ENCODE data around the gene NDFIP2.

- TF ChIP-seq, protein P1, sequence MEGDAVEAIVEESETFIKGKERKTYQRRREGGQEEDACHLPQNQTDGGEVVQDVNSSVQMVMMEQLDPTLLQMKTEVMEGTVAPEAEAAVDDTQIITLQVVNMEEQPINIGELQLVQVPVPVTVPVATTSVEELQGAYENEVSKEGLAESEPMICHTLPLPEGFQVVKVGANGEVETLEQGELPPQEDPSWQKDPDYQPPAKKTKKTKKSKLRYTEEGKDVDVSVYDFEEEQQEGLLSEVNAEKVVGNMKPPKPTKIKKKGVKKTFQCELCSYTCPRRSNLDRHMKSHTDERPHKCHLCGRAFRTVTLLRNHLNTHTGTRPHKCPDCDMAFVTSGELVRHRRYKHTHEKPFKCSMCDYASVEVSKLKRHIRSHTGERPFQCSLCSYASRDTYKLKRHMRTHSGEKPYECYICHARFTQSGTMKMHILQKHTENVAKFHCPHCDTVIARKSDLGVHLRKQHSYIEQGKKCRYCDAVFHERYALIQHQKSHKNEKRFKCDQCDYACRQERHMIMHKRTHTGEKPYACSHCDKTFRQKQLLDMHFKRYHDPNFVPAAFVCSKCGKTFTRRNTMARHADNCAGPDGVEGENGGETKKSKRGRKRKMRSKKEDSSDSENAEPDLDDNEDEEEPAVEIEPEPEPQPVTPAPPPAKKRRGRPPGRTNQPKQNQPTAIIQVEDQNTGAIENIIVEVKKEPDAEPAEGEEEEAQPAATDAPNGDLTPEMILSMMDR (IDR thresholded peaks at IDR 0.05): no peak
- TF ChIP-seq USF2 (CRISPR knock-in tag; IDR thresholded peaks at IDR 0.05) (no peak), CBFB (CRISPR knock-in tag; IDR thresholded peaks at IDR 0.05; ENCODE audit: low read depth) (no peak), GABPB1 (CRISPR knock-in tag; IDR thresholded peaks at IDR 0.05) (no peak), ZNF416 (CRISPR knock-in tag; IDR thresholded peaks at IDR 0.05) (no peak), SOX15 (CRISPR knock-in tag; IDR thresholded peaks at IDR 0.05) (no peak), CREB1 (CRISPR knock-in tag; IDR thresholded peaks at IDR 0.05) (no peak), ZSCAN18 (CRISPR knock-in tag; IDR thresholded peaks at IDR 0.05) (no peak)
- TF ChIP-seq, protein P2, sequence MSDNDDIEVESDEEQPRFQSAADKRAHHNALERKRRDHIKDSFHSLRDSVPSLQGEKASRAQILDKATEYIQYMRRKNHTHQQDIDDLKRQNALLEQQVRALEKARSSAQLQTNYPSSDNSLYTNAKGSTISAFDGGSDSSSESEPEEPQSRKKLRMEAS (CRISPR knock-in tag; IDR thresholded peaks at IDR 0.05): no peak
Measured at GRCh38 chr13:79516595-79516994, 35.6 kb downstream of the NDFIP2 start.

Measured in WTC11 (cell line).